GM10248 (cell line): ENCODE data around the gene MTMR3.
"Not testable (repeated sequence)": the region's sequence is repeated elsewhere in the genome, so short reads cannot be mapped to it uniquely, and the experiment has no call there.

Experiments
- CTCF ChIA-PET: fragments of 300-600 bp; sonication (Branson Sonifier 250); formaldehyde crosslinking; extraction: SDS; loops from one replicate; lab custom pipeline; 2021; ENCODE audit warnings: antibody characterized with exemption; lab: Yijun Ruan, JAX
- POLR2A ChIA-PET: fragments of 350-650 bp; sonication (Branson Sonifier 250); formaldehyde crosslinking; extraction: SDS; loops from one replicate; lab custom pipeline; 2020; ENCODE audit warnings: antibody characterized with exemption; lab: Yijun Ruan, JAX
- DNase-seq: peaks from one replicate; pipeline ENCODE4 v3.0.0; 2012; ENCODE audit errors: extremely low spot score
- CTCF ChIP-seq: IDR thresholded peaks from 2 replicates; pipeline ENCODE4 v1.5.1; 2012; ENCODE audit warnings: mild to moderate bottlenecking, low read depth; ENCODE audit errors: extremely low read depth, missing control alignments, control extremely low read depth

Gene MTMR3

DNA sequence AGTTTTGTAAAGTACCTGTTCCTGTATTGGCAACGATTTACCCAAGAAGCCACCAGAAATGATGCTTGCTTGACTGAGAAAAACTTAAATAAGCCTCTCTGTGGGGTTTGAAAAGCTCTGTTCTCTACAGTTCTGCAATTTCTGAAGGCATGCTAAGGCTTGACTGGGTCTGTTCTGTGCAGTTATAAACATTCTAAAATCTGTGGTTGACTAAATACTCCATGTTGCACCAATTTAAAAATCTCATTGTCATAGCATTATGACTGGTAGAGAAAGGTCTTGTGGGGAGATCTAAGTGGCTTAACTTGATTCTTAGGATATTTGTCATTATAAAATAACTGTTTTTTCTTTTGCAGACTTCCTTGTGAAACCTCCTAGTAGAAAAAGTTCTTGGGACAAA lies 73.7 kb downstream of the MTMR3 start:
- DNase-seq, result no peak
- no peak for TF ChIP-seq CTCF
- CTCF ChIA-PET, result no interaction called here
- POLR2A ChIA-PET, result no interaction called here

DNA sequence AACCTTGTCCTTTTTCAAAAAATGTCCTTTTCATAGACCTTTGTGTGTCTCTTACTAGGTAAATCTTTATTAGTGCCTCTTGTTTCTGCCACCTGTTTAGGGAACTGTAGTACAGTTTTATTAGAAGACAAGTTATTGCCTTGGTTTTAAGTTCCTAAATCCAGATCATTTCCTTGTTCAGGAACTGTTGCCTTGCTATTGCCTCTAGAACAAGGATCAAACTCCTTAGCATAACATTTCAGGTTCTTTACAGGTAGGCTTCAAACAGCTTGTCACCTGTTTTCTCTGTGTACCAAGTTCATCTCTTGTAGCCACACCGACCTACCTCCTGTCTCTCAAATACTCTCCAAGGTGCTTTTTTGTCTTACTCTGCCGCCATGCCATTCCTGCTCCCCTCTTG lies 75.2 kb downstream of the MTMR3 start:
- POLR2A ChIA-PET, result no interaction called here
- CTCF ChIA-PET, result no interaction called here
- no peak for DNase-seq
- TF ChIP-seq CTCF, result no peak

- no peak for TF ChIP-seq CTCF
- DNase-seq, result no peak
- ChIA-PET CTCF (interaction anchor here (1.4 kb wide), 1 partner anchor 60 kb away, joined by 4 read pairs; no protein-coding TSS in a partner anchor), POLR2A (no interaction called here)
Observed at GRCh38 chr22:29964776-29965175, 81.8 kb downstream of the MTMR3 start.

DNA sequence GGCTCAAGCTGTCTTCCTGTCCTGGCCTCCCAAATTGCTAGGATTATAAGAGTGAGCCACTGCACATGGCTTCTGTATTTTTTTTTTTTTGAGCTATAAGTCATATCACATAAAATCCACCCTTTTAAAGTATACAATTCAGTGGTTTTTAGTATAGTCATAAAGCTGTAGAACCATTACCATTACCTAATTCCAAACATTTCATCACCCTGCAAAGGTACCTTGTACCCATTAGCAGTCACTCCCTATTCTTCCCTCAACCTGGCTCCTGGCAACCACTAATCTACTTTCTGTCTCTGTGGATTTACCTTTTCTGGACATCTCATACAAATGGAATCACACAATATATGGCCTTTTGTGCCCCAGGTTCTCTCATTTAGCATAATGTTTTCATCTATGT lies 84.5 kb downstream of the MTMR3 start:
- CTCF ChIA-PET, result interaction anchor here (0.6 kb wide), 1 partner anchor 34 kb away, joined by 3 read pairs; no protein-coding TSS in a partner anchor
- no peak for TF ChIP-seq CTCF
- POLR2A ChIA-PET, result no interaction called here
- no peak for DNase-seq

- POLR2A ChIA-PET, result no interaction called here
Observed at GRCh38 chr22:29971607-29972006, 88.6 kb downstream of the MTMR3 start.

GRCh38 chr22:29972121-29972520 lies 89.1 kb downstream of the MTMR3 start:
- no peak for TF ChIP-seq CTCF
- CTCF ChIA-PET, result interaction anchor here (1.6 kb wide), 1 partner anchor 10 kb away, joined by 3 read pairs; no protein-coding TSS in a partner anchor
- POLR2A ChIA-PET, result no interaction called here
- no peak for DNase-seq

More at GRCh38 chr22:29971607-29972006, 88.6 kb downstream of the MTMR3 start:
- CTCF ChIA-PET, result interaction anchor here (1.6 kb wide), 1 partner anchor 10 kb away, joined by 3 read pairs; no protein-coding TSS in a partner anchor
- no peak for DNase-seq
- TF ChIP-seq CTCF, result no peak

- ChIA-PET POLR2A (no interaction called here), CTCF (no interaction called here)
- DNase-seq, result no peak
Observed at GRCh38 chr22:29973269-29973668, 90.3 kb downstream of the MTMR3 start.

GRCh38 chr22:29973680-29974079 lies 90.7 kb downstream of the MTMR3 start:
- POLR2A ChIA-PET, DNase-seq: not testable (repeated sequence)
- CTCF ChIA-PET, result interaction anchor here (0.9 kb wide), 2 partner anchors 31 to 44 kb away, joined by 3 to 4 read pairs; no protein-coding TSS in a partner anchor

More at GRCh38 chr22:29973269-29973668, 90.3 kb downstream of the MTMR3 start:
- no peak for TF ChIP-seq CTCF
